ENCODE data around the gene ANKRD34A.
"Not testable (repeated sequence)": the region's sequence is repeated elsewhere in the genome, so short reads cannot be mapped to it uniquely, and the experiment has no call there.

ANKRD34A gene

DNA sequence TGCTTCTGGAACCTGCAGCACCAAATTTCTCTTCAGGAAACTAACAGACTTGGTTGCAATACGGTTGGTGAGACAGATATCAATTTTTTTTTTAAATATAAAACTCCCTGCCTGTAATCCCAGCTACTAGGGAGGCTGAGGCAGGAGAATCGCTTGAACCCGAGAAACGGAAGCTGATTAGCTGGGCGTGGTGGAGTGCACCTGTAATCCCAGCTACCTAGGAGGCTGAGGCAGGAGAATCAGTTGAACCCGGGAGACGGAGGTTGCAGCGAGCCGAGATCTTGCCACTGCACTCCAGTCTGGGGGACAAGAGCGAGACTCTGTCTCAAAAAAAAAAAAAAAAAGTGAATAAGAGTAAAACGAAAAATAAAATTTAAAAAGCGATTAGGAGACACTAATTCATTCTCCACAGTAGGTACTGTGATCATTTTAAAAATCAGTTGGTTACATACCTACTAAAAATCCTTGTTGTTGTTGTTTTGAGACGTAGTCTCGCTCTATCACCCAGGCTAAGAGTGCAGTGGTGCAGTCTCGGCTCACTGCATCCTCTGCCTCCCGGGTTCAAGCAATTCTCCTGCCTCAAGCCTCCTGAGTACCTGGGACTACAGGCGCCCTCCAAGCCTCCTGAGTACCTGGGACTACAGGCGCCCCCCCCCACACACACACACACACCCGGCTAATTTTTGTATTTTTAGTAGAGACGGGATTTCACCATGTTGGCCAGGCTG lies 36.3 kb downstream of the ANKRD34A start:
- peak overlapping the region; percentile 96 for H3K4me3 ChIP-seq (ENCODE audit: low read depth, low read length)
- TF ChIP-seq, protein P1, sequence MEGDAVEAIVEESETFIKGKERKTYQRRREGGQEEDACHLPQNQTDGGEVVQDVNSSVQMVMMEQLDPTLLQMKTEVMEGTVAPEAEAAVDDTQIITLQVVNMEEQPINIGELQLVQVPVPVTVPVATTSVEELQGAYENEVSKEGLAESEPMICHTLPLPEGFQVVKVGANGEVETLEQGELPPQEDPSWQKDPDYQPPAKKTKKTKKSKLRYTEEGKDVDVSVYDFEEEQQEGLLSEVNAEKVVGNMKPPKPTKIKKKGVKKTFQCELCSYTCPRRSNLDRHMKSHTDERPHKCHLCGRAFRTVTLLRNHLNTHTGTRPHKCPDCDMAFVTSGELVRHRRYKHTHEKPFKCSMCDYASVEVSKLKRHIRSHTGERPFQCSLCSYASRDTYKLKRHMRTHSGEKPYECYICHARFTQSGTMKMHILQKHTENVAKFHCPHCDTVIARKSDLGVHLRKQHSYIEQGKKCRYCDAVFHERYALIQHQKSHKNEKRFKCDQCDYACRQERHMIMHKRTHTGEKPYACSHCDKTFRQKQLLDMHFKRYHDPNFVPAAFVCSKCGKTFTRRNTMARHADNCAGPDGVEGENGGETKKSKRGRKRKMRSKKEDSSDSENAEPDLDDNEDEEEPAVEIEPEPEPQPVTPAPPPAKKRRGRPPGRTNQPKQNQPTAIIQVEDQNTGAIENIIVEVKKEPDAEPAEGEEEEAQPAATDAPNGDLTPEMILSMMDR (IDR thresholded peaks at IDR 0.05; ENCODE audit: insufficient read depth, low read depth, low read length, missing control alignments): no peak
- peak; percentile 47 for DNase-seq (ENCODE audit: low read depth)

- TF ChIP-seq, protein P1 (IDR thresholded peaks at IDR 0.05; ENCODE audit: insufficient read depth, low read depth, low read length, missing control alignments): peak; percentile 64
- peak within 1 kb of the TSS; percentile 96 for H3K4me3 ChIP-seq (ENCODE audit: low read depth, low read length)
- peak; percentile 99 for DNase-seq (ENCODE audit: low read depth)
These were observed 37.1 kb downstream of the ANKRD34A start, which contains the start of gene RBM8A for GRCh38 chr1:145927063-145927886. Gene RBM8A, minus strand, starts transcription at chr1:145927484. Its CDS starts 58 bp downstream, at chr1:145927426.

- H3K4me3 ChIP-seq (ENCODE audit: low read depth, low read length): peak overlapping the region; percentile 96
- peak; percentile 26 for DNase-seq (ENCODE audit: low read depth)
- TF ChIP-seq, protein P1 (IDR thresholded peaks at IDR 0.05; ENCODE audit: insufficient read depth, low read depth, low read length, missing control alignments): no peak
These were observed 37.7 kb downstream of the ANKRD34A start for GRCh38 chr1:145926686-145927062.

- no peak for DNase-seq (ENCODE audit: low read depth)
- H3K4me3 ChIP-seq (ENCODE audit: low read depth, low read length): no peak overlapping the region
- TF ChIP-seq, protein P1 (IDR thresholded peaks at IDR 0.05; ENCODE audit: insufficient read depth, low read depth, low read length, missing control alignments): no peak
These were observed 42.1 kb downstream of the ANKRD34A start for GRCh38 chr1:145922266-145922665.

DNA sequence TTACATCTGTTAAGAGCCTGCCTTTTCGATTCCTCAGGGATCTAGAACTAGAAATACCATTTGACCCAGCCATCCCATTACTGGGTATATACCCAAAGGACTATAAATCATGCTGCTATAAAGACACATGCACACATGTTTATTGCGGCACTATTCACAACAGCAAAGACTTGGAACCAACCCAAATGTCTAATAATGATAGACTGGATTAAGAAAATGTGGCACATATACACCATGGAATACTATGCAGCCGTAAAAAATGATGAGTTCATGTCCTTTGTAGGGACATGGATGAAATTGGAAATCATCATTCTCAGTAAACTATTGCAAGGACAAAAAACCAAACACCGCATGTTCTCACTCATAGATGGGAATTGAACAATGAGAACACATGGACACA lies 44.1 kb downstream of the ANKRD34A start:
- H3K4me3 ChIP-seq (ENCODE audit: low read depth, low read length); DNase-seq (ENCODE audit: low read depth): not testable (repeated sequence)

- DNase-seq (ENCODE audit: low read depth): peak; percentile 47
- TF ChIP-seq, protein P1 (IDR thresholded peaks at IDR 0.05; ENCODE audit: insufficient read depth, low read depth, low read length, missing control alignments): no peak
- peak overlapping the region; percentile 80 for H3K4me3 ChIP-seq (ENCODE audit: low read depth, low read length)
These were observed 45.1 kb downstream of the ANKRD34A start for GRCh38 chr1:145918992-145919939.

Data from GM12865 (cell line).